ENCODE data around the gene MEG3.
"Not testable (repeated sequence)": the region's sequence is repeated elsewhere in the genome, so short reads cannot be mapped to it uniquely, and the experiment has no call there.

The MEG3 gene

DNA sequence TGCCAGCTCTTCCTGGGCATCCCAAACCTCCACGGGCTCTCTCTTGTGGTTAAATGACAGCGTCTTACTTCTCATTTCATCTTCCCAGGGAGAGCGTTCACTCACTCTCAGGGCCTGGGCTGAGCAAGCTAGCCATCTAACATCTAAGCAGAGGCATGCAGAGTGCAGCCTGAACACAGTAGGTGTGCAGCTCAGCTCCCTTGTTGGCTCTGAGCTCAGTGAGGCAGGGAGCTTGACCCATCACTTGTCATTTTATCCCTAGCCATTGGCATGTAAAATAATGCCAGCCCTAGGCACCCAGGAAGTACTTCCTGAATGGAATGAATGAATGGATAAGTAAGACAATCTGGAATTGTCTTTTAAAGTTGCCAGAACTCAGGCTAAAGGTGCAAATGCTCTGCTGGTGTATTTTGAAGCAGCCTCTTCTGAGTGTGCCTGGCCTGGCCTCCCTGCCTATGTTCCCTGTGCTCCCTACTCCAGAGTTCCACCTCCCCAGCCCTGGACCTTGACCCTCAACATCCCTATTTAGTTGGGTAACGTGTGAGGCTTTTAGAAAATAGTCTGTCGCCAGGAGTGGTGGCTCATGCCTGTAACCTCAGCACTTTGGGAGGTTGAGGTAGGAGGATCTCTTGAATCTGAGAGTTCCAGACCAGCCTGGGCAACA lies 9.5 kb upstream of the MEG3 start:
- DNase-seq (ENCODE audit: low spot score): no peak

DNA sequence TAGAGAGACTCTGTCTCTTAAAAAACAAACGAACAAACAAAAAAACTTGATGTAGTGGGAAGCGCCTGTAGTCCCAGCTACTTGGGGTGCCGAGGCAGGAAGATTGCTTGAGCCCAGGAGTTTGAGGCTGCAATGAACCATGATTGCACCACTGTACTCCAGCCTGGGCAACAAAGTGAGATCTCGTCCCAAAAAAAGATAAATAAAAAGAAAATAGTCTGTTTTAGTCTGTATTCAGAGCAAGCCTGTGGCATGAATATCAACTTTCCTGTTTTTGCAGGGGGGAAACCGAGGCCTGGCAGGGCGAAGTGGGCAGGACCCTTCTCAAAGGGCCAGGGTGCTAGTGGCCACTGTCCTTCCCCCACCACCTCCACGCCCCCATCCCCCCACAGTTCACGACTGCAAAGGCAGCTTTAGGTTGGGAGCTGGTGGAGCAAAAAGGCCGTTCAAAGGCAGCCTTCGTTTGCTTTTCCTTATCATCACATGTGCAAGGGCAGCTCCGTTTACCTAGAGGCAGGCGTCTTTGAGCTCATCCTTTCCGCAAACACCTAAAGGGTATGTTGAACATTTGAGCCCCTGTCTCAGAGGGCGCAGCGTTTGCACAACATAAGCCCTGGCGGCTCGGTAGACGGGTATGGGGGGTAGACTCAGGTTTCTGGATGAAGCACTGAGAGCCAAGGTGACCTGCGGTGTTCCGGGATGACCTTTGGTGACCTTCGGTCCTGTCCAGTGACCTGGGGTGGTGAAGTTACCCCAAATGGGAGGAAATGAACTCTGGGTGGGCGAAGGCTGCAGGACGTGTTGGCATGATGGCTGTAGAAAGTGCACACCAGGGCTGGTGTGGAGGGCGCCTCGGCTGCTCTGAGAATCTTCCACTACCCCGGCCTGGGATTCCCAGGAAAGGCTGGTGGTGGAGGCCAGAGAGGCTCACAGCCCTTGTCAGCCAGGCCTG lies 8.7 kb upstream of the MEG3 start:
- no peak for DNase-seq (ENCODE audit: low spot score)

GRCh38 chr14:100818221-100818699 lies 7.7 kb upstream of the MEG3 start:
- DNase-seq (ENCODE audit: low spot score): no peak

DNA sequence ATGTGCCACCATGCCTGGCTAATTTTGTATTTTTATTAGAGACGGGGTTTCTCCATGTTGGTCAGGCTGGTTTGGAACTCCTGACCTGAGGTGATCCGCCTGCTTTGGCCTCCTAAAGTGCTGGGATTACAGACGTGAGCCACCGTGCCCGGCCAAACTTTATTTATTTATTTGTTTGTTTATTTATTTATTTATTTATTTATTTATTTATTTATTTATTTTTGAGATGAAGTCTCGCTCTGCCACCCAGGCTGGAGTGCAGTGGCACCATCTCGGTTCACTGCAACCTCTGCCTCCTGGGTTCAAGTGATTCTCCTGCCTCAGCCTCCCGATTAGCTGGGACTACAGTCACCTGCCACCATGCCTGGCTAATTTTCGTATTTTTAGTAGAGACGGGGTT lies 7.0 kb upstream of the MEG3 start:
- DNase-seq (ENCODE audit: low spot score): not testable (repeated sequence)

GRCh38 chr14:100819453-100819828 lies 6.5 kb upstream of the MEG3 start:
- DNase-seq (ENCODE audit: low spot score): no peak

GRCh38 chr14:100819829-100820475 lies 6.0 kb upstream of the MEG3 start:
- DNase-seq (ENCODE audit: low spot score): no peak

GRCh38 chr14:100820957-100821356 lies 5.0 kb upstream of the MEG3 start:
- no peak for DNase-seq (ENCODE audit: low spot score)

DNA sequence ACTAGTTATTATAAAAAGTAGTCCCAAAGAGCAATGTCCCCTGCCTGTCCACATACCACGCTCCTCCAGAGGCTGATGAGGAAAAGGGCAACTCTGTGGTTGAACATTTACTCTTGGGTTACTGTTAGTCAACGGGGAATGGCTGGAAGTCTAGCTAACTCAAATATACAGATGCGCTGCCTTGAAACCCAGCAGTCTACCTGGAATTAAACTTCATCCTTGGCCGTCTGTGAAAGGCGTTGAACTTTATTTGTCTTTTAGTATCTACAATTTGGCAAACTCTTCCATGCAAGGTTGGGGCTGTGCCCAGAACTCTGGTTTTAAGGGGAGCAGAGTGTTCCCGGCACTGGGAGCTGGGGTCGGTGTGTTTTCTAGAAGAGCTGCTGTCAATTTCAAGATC lies 3.9 kb upstream of the MEG3 start:
- DNase-seq (ENCODE audit: low spot score): no peak

GRCh38 chr14:100822532-100823296 lies 3.2 kb upstream of the MEG3 start:
- no peak for DNase-seq (ENCODE audit: low spot score)

DNA sequence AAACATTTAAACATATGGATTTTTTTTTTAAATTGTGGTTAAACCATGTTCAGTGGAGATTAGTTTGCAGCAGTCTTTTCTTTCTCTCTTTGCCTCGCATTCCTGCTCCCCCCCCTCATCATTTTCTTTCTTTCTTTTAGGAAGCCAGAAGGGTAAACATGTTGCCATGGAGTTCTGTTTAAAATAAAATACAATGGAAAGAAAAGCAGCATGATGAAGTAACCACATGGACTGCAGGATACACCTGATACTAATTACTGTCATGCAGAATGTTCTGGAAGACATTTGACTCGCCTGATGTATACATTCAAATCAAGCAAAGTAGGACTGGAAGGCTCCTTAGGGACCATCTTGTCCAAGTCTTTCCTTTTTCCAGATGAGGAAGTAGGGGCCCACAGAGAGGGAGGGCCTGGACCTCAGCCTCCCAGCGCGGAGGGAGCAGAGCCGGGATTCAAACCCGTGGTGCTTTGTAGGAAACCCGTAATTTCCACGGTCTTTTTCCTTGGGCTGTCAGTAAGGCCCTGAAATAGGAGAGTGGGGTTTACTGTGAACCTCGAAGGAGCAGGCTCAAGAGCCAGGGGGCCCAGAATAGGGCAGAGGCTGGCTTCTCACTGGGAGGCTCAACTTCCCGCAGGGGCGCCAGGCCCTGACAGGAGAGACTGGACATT lies 2.4 kb upstream of the MEG3 start:
- DNase-seq (ENCODE audit: low spot score): no peak

GRCh38 chr14:100824091-100824551 lies 1.8 kb upstream of the MEG3 start:
- DNase-seq (ENCODE audit: low spot score): no peak

DNA sequence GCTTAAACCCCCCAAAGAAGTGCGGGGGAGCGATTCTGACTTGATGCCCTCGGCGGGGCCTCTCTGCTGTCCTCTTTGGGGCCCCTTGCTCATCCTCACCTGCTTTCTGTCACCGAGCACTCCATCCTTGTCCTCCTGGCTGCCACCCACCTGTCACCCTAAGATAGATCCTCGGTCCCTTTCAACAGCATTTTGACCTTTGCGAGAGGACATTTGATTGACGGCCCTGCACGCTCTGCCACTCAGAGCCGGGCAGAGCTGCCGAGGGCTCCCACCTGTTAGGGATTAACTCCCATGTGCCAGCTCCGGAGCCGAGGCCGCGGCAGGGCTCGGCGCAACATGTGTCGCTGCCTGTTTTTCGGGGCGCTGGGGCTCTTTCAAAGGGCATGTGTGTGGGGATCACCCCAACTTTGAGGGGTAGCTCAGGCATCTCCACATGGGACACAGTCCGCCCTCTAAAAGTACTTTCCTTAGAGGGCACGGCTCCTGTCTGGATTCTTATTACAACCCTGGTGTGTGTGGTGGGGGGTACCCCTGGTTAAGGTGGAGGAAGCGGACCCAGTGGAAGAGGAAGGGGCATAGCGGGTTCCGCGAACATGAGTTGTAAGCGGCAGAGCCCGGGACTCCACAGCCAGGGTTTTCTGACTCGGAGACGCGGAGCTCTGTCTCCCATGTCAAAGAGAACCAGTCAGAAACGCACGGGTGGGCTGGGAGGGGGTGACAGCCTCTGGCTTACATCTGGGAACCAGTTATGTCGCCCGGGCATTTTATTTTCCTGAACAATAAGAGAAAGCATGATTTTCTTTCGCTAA lies 811 bp upstream of the MEG3 start:
- DNase-seq (ENCODE audit: low spot score): no peak

- no peak for DNase-seq (ENCODE audit: low spot score)
Observed at GRCh38 chr14:100826391-100827100, 628 bp downstream of the MEG3 start.

DNA sequence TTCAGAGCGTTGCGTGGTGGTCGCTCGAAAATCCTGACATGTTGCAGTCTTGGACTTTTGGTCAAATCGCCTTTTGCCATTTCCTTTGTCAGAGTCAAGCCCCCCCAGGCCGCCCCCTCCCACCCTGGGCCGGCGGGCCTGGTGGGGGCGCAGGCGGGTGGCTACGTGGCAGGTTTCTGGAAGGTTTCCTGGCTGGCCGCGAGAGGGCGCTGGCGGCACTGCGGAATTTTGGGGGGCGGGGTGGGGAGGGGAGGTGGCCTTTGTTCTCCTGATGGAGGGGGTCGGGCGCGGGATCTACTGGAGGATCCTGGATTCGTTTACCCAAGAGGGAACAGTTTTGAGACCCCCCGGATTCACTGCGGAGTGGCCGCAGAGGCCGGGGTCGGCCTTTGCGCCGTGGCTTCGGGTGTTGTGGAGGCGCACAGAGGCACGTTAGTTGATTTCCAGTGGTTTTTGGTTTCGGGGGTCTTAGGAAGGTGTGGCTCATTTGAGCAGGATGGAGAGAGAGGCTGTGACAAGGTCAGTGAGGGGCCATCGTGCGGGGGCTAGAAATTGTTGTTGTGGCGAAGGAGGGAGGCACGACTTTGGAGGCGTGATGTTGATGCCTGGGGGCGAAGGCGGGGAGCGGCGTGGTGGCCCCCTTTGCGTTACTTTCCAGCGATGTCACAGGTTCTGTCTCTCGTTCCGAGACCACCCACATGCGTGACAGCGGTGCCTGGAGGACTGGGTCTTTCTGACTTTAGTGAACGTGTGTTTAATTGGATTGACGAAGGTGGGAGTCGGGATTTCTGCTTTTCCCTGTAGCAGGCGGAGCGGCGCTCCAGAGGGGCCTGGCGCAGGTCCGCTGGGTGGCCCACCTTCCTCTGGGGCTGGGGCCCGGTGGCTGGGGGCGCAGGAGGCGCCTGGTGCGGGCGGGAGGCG lies 1.4 kb downstream of the MEG3 start:
- DNase-seq (ENCODE audit: low spot score): no peak

- no peak for DNase-seq (ENCODE audit: low spot score)
Observed at GRCh38 chr14:100828031-100828769, 2.3 kb downstream of the MEG3 start.

GRCh38 chr14:100830681-100831080 lies 4.8 kb downstream of the MEG3 start:
- DNase-seq (ENCODE audit: low spot score): peak; percentile 85

- DNase-seq (ENCODE audit: low spot score): peak; percentile 71
Observed at GRCh38 chr14:100832311-100832960, 6.5 kb downstream of the MEG3 start.
